ENCODE measurements around the gene ICAM5.

- TF ChIP-seq SUZ12 (IDR thresholded peaks at IDR 0.05; ENCODE audit: extremely low read depth, insufficient read depth, insufficient read length) (no peak), ZNF274 (IDR thresholded peaks at IDR 0.05; ENCODE audit: low read depth, low read length) (no peak)
Observed at GRCh38 chr19:10335352-10335985, 45.7 kb downstream of the ICAM5 start.

Measured in NT2/D1 (cell line).